A549 (cell line): Measurements from ENCODE around the gene MEGF10.

Source experiments
- CEBPB ChIP-seq, 2 experiments: fragments of >200 bp in 1 of 2; sonication (Bioruptor Twin) in 1 of 2; formaldehyde crosslinking in 1 of 2; IDR thresholded peaks; 2 replicates each; pipeline ENCODE4 v1.6.1; 2012 to 2016
- EP300 ChIP-seq, 2 experiments: fragments of >200 bp; sonication (Bioruptor Twin); formaldehyde crosslinking; IDR thresholded peaks; 2 replicates in 1 of 2; 3 replicates in 1 of 2; pipeline ENCODE4 v1.6.1; 2016 to 2017
- FOXS1 ChIP-seq: fragments of 250-450 bp; sonication (Bioruptor Pico); IDR thresholded peaks from 2 replicates; pipeline ENCODE4 v1.5.0; 2020; ENCODE audit warnings: mild to moderate bottlenecking, moderate library complexity
- MAZ ChIP-seq: fragments of 150-350 bp; IDR thresholded peaks from 2 replicates; pipeline ENCODE4 v1.6.1; 2014; ENCODE audit warnings: antibody characterized with exemption, low read depth, low read length, borderline replicate concordance
- NPAS2 ChIP-seq: fragments of 250-450 bp; sonication (Bioruptor Pico); IDR thresholded peaks from 2 replicates; pipeline ENCODE4 v1.8.0; 2022; ENCODE audit warnings: mild to moderate bottlenecking, moderate library complexity, borderline replicate concordance
- POLR2AphosphoS2 ChIP-seq: conservative IDR thresholded peaks from 2 replicates; pipeline ENCODE4 v1.6.1; 2012; ENCODE audit warnings: low read length, improper control_type of control experiment, inconsistent platforms
- RARB ChIP-seq: fragments of 250-450 bp; sonication (Bioruptor Pico); IDR thresholded peaks from 2 replicates; pipeline ENCODE4 v1.8.0; 2021; ENCODE audit warnings: mild to moderate bottlenecking, moderate library complexity
- RFX5 ChIP-seq: fragments of 450-650 bp; IDR thresholded peaks from 2 replicates; pipeline ENCODE4 v1.7.1; 2014; ENCODE audit warnings: antibody characterized with exemption, mild to moderate bottlenecking, moderate library complexity
- SMC3 ChIP-seq: fragments of >200 bp; sonication (Bioruptor Twin); formaldehyde crosslinking; IDR thresholded peaks from 3 replicates; pipeline ENCODE4 v1.6.1; 2018; ENCODE audit warnings: inconsistent platforms
- SREBF2 ChIP-seq: fragments of 450-650 bp; IDR thresholded peaks from 2 replicates; pipeline ENCODE4 v1.6.1; 2014; ENCODE audit warnings: mild to moderate bottlenecking, moderate library complexity
- TF ChIP-seq, protein P1 (sequence below): fragments of >200 bp; sonication (Bioruptor Twin); formaldehyde crosslinking; IDR thresholded peaks from 3 replicates; pipeline ENCODE4 v1.5.1; 2016
- TF ChIP-seq, protein P2 (sequence below): fragments of 200-600 bp; sonication (generic); IDR thresholded peaks from 2 replicates; pipeline ENCODE4 v1.6.1; 2016; ENCODE audit warnings: antibody characterized with exemption, mild to moderate bottlenecking, moderate library complexity
- TF ChIP-seq, protein P3 (sequence below): IDR thresholded peaks from 2 replicates; pipeline ENCODE4 v1.6.1; 2012

DNA sequence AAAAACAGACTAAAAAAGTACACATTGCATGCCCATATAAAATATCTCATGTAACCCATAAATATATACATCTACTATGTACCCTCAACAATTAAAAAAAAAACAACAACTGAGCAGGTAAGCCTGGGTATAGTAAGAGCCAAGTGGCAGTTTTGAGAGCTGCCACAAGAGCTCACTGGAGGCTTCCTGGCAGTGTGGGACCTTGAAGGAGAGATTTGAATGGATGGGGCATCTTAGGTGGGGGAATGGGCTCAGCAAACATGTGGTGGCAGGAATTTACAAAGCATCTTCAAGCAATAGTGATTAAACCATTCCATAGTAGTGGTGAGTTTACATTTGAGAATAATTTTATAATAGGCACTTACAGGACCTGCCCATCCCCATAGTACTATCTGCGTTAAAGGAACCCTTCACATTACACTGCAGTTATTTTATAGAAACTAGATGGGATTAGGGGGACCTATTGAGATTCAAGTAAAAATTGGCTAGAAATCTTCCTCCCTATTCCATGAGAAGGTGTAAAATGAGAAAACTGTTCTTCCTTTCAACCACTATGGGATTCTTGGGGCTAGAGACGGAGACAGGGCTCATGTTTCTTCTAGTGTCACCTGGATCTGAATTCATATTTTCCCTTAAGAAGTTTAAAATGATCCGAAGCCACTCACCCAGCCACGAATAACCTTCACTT, 6.9 kb downstream of the MEGF10 start:
- no peak for TF ChIP-seq SMC3
- TF ChIP-seq, protein P1, sequence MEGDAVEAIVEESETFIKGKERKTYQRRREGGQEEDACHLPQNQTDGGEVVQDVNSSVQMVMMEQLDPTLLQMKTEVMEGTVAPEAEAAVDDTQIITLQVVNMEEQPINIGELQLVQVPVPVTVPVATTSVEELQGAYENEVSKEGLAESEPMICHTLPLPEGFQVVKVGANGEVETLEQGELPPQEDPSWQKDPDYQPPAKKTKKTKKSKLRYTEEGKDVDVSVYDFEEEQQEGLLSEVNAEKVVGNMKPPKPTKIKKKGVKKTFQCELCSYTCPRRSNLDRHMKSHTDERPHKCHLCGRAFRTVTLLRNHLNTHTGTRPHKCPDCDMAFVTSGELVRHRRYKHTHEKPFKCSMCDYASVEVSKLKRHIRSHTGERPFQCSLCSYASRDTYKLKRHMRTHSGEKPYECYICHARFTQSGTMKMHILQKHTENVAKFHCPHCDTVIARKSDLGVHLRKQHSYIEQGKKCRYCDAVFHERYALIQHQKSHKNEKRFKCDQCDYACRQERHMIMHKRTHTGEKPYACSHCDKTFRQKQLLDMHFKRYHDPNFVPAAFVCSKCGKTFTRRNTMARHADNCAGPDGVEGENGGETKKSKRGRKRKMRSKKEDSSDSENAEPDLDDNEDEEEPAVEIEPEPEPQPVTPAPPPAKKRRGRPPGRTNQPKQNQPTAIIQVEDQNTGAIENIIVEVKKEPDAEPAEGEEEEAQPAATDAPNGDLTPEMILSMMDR, result no peak
- no peak for TF ChIP-seq POLR2AphosphoS2
- TF ChIP-seq RFX5, result no peak
- no peak for TF ChIP-seq SREBF2
- TF ChIP-seq, protein P2, sequence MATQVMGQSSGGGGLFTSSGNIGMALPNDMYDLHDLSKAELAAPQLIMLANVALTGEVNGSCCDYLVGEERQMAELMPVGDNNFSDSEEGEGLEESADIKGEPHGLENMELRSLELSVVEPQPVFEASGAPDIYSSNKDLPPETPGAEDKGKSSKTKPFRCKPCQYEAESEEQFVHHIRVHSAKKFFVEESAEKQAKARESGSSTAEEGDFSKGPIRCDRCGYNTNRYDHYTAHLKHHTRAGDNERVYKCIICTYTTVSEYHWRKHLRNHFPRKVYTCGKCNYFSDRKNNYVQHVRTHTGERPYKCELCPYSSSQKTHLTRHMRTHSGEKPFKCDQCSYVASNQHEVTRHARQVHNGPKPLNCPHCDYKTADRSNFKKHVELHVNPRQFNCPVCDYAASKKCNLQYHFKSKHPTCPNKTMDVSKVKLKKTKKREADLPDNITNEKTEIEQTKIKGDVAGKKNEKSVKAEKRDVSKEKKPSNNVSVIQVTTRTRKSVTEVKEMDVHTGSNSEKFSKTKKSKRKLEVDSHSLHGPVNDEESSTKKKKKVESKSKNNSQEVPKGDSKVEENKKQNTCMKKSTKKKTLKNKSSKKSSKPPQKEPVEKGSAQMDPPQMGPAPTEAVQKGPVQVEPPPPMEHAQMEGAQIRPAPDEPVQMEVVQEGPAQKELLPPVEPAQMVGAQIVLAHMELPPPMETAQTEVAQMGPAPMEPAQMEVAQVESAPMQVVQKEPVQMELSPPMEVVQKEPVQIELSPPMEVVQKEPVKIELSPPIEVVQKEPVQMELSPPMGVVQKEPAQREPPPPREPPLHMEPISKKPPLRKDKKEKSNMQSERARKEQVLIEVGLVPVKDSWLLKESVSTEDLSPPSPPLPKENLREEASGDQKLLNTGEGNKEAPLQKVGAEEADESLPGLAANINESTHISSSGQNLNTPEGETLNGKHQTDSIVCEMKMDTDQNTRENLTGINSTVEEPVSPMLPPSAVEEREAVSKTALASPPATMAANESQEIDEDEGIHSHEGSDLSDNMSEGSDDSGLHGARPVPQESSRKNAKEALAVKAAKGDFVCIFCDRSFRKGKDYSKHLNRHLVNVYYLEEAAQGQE, result no peak
- TF ChIP-seq FOXS1, result no peak
- no peak for TF ChIP-seq NPAS2
- TF ChIP-seq EP300 (IDR thresholded peaks at IDR 0.05), result no peak
- TF ChIP-seq, protein P3, sequence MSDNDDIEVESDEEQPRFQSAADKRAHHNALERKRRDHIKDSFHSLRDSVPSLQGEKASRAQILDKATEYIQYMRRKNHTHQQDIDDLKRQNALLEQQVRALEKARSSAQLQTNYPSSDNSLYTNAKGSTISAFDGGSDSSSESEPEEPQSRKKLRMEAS, result no peak
- no peak for TF ChIP-seq RARB (CRISPR knock-in tag)
- TF ChIP-seq CEBPB (IDR thresholded peaks at IDR 0.05), result no peak
- no peak for TF ChIP-seq MAZ
